GM12878 (cell line): ENCODE results near the gene TNFRSF9. TPM values are rescaled to one million over a fixed set of nuclear protein-coding genes. Genes with fewer than 3 reads are reported as not detected.

Experiments
- ATAC-seq: fragments of 200-7000 bp; cut with Tn5 transposase; 3 replicates; pipeline ENCODE4 v1.9.1; 2020; ENCODE audit warnings: mild to moderate bottlenecking, moderate library complexity
- BruUV-seq: library from RNA; stranded (reverse); fragments of 400-500 nt; replicated peaks from 2 replicates; lab custom pipeline; 2021; lab: Mats Ljungman, UMichigan
- CTCF ChIA-PET: fragments of 300-600 bp; sonication (Branson Sonifier 250); formaldehyde crosslinking; extraction: SDS; loops from one replicate; lab custom pipeline; 2021; ENCODE audit warnings: inconsistent platforms; lab: Yijun Ruan, JAX
- POLR2A ChIA-PET: fragments of 350-600 bp; formaldehyde crosslinking; extraction: SDS; loops from one replicate; lab custom pipeline; 2021; ENCODE audit warnings: inconsistent platforms; lab: Charles Lee
- RAD21 ChIA-PET: fragments of 300-600 bp; sonication (Branson Sonifier 250); formaldehyde crosslinking; loops from one replicate; lab custom pipeline; 2023; ENCODE audit warnings: antibody characterized with exemption; ENCODE audit not compliant: unreplicated experiment; lab: Charles Lee
- SMC1A ChIA-PET: fragments of 300-600 bp; sonication (Branson Sonifier 250); formaldehyde crosslinking; loops from one replicate; lab custom pipeline; 2023; ENCODE audit not compliant: unreplicated experiment, uncharacterized antibody; lab: Charles Lee
- DNase-seq: peaks from one replicate; pipeline ENCODE4 v3.0.0-alpha.2; 2011; ENCODE audit warnings: low read depth, low spot score
- FAIRE-seq: peaks from 3 replicates; lab custom pipeline; 2011; peaks lifted over from hg19 to GRCh38; lab: Jason Lieb, UNC
- H2AFZ ChIP-seq: 2 replicates; pipeline ENCODE4 v1.6.0; 2011; ENCODE audit warnings: low read depth, low read length, control low read depth; ENCODE audit not compliant: control insufficient read depth
- H3K27ac ChIP-seq: 2 replicates; pipeline ENCODE4 v1.5.1; 2011; ENCODE audit warnings: control low read depth; ENCODE audit not compliant: control insufficient read depth, insufficient read depth
- H3K27me3 ChIP-seq, 2 experiments: replicated peaks in 1 of 2; 2 replicates each; pipeline versions ENCODE4 v1.6.0 to v1.6.1; 2011; ENCODE audit warnings: low read length in 1 of 2; ENCODE audit not compliant: control insufficient read depth in 2 of 2, insufficient read depth in 2 of 2
- H3K36me3 ChIP-seq, 2 experiments: 2 replicates each; pipeline ENCODE4 v1.5.1; 2011; ENCODE audit warnings: low read length in 1 of 2; ENCODE audit not compliant: control insufficient read depth in 2 of 2, insufficient read depth in 2 of 2
- H3K4me1 ChIP-seq: 2 replicates; pipeline ENCODE4 v1.6.1; 2011; ENCODE audit warnings: mild to moderate bottlenecking, low read length, moderate library complexity, mixed read lengths; ENCODE audit not compliant: control insufficient read depth, insufficient read depth
- H3K4me2 ChIP-seq: 2 replicates; pipeline ENCODE4 v1.6.0; 2011; ENCODE audit warnings: control low read depth; ENCODE audit not compliant: control insufficient read depth, insufficient read depth
- H3K4me3 ChIP-seq: fragments of 200-600 bp; sonication (generic); 2 replicates; pipeline ENCODE4 v1.5.1; 2016
- H3K79me2 ChIP-seq: 2 replicates; pipeline ENCODE4 v1.6.0; 2011; ENCODE audit warnings: low read length; ENCODE audit not compliant: control insufficient read depth, insufficient read depth
- H3K9ac ChIP-seq: 2 replicates; pipeline ENCODE4 v1.8.0; 2011; ENCODE audit warnings: low read length, control low read depth, mixed read lengths; ENCODE audit not compliant: control insufficient read depth, insufficient read depth
- H3K9me3 ChIP-seq: replicated peaks from 3 replicates; pipeline ENCODE4 v1.5.1; 2011; ENCODE audit warnings: mild to moderate bottlenecking, low read length; ENCODE audit not compliant: control insufficient read depth, insufficient read depth
- H4K20me1 ChIP-seq: 2 replicates; pipeline ENCODE4 v1.6.0; 2011; ENCODE audit not compliant: control insufficient read depth, insufficient read depth
- CHD4 ChIP-seq: fragments of 200-600 bp; sonication (generic); IDR thresholded peaks from 2 replicates; pipeline ENCODE4 v1.6.1; 2016; ENCODE audit warnings: mild to moderate bottlenecking
- CREM ChIP-seq: IDR thresholded peaks from 2 replicates; pipeline ENCODE4 v1.6.1; 2014; ENCODE audit warnings: antibody characterized with exemption, low read depth
- ESRRA ChIP-seq: IDR thresholded peaks from 2 replicates; pipeline ENCODE4 v1.6.1; 2012; ENCODE audit warnings: mild to moderate bottlenecking, low read length, improper control_type of control experiment
- IRF4 ChIP-seq: IDR thresholded peaks from 2 replicates; pipeline ENCODE4 v1.6.1; 2011; ENCODE audit warnings: low read depth, low read length
- MYC ChIP-seq: IDR thresholded peaks from 2 replicates; pipeline ENCODE4 v1.6.1; 2011; ENCODE audit warnings: mild to moderate bottlenecking, low read length, moderate library complexity, inconsistent platforms; ENCODE audit not compliant: insufficient read depth, insufficient replicate concordance, insufficient read length, severe bottlenecking
- POLR2A ChIP-seq: IDR thresholded peaks from 2 replicates; pipeline ENCODE4 v1.6.1; 2011; ENCODE audit warnings: low read depth, mild to moderate bottlenecking, low read length
- RAD21 ChIP-seq: IDR thresholded peaks from 2 replicates; pipeline ENCODE4 v1.6.1; 2011; ENCODE audit warnings: mild to moderate bottlenecking, low read depth, low read length, moderate library complexity; ENCODE audit not compliant: insufficient read depth
- RAD51 ChIP-seq: fragments of 450-650 bp; IDR thresholded peaks from 2 replicates; pipeline ENCODE4 v1.6.1; 2016; ENCODE audit warnings: moderate library complexity, mild to moderate bottlenecking, inconsistent platforms
- SMARCA5 ChIP-seq: fragments of 450-650 bp; IDR thresholded peaks from 2 replicates; pipeline ENCODE4 v1.6.1; 2017; ENCODE audit warnings: mild to moderate bottlenecking
- SREBF1 ChIP-seq: IDR thresholded peaks from 2 replicates; pipeline ENCODE4 v1.6.1; 2012; ENCODE audit warnings: mild to moderate bottlenecking, low read length
- WGBS: methylation state at CpG from one replicate; pipeline ENCODE4 v1.1.6; 2016; ENCODE audit warnings: low lambda C conversion rate; ENCODE audit not compliant: insufficient replicate concordance, insufficient coverage; ENCODE audit errors: missing lambda C conversion rate; 5-methylcytosine and 5-hydroxymethylcytosine counted together
- in situ Hi-C: fragments of 300-500 bp; cut with MboI; formaldehyde crosslinking; loops from 9 replicates; pipeline ENCODE4 v1.14.3; 2018; ENCODE audit warnings: mixed read lengths
- intact Hi-C: fragments of 100-400 bp; cut with micrococcal nuclease; formaldehyde crosslinking; loops from one replicate; pipeline ENCODE4 v1.14.2; 2022; ENCODE audit not compliant: unreplicated experiment
- polyA plus RNA-seq, 11 experiments: library from polyadenylated mRNA; depleted of rRNA in 4 of 11; unstranded in 6 of 11; stranded (reverse) in 5 of 11; fragments of >200 nt; fragmentation: Nextera tagmentation in 4 of 11; fragmentation: Illumina TruSeq in 1 of 11; extraction: Ambion mirVana in 4 of 11; extraction: Trizol in 1 of 11; gene quantifications; 1 replicate in 1 of 11; 2 replicates in 10 of 11; pipeline versions ENCODE4 v1.2.1 to v1.2.3, GENCODE V29; 2011 to 2016; ENCODE audit warnings: inconsistent platforms in 2 of 11, missing spikeins in 2 of 11, low read depth in 1 of 11
- total RNA-seq, 4 experiments: library from RNA; depleted of rRNA in 3 of 4; stranded (reverse); fragments of >200 nt in 3 of 4; fragmentation: Illumina TruSeq in 1 of 4; extraction: Trizol in 1 of 4; gene quantifications; 2 replicates each; pipeline versions ENCODE4 v1.2.1 to v1.2.3, GENCODE V29; 2013 to 2021
- TF ChIP-seq, protein P1 (sequence below): fragments of 450-650 bp; IDR thresholded peaks from 2 replicates; pipeline ENCODE4 v1.6.1; 2016; ENCODE audit warnings: mild to moderate bottlenecking, moderate library complexity, borderline replicate concordance
- TF ChIP-seq, protein P2 (sequence below): IDR thresholded peaks from 2 replicates; pipeline ENCODE4 v1.6.1; 2012; ENCODE audit warnings: low read length, inconsistent platforms
- TF ChIP-seq, protein P3 (sequence below): fragments of 450-650 bp; formaldehyde crosslinking; IDR thresholded peaks from 2 replicates; pipeline ENCODE4 v1.4.0; 2020; ENCODE audit warnings: mild to moderate bottlenecking, moderate library complexity

TNFRSF9 gene
- total and polyA plus RNA-seq, 10 of the 15 experiments (the other 5 are each of a cell fraction or from before 2014, with no cell fraction given): 2.0 to 25.6 (median 5.8) TPM

DNA sequence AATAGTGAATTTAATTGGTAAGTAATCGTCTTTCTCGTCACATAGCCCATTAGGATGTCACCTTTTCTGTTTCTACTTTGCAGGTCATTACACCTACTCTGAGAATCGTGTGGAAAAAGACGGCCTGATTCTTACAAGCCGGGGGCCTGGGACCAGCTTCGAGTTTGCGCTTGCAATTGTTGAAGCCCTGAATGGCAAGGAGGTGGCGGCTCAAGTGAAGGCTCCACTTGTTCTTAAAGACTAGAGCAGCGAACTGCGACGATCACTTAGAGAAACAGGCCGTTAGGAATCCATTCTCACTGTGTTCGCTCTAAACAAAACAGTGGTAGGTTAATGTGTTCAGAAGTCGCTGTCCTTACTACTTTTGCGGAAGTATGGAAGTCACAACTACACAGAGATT, 44.2 kb upstream of the TNFRSF9 start (continued):
- no peak for TF ChIP-seq IRF4
- TF ChIP-seq CREM: no peak
- no peak for TF ChIP-seq RAD21
- no peak for TF ChIP-seq ESRRA
- TF ChIP-seq CHD4: no peak
- no peak for TF ChIP-seq SMARCA5

DNA sequence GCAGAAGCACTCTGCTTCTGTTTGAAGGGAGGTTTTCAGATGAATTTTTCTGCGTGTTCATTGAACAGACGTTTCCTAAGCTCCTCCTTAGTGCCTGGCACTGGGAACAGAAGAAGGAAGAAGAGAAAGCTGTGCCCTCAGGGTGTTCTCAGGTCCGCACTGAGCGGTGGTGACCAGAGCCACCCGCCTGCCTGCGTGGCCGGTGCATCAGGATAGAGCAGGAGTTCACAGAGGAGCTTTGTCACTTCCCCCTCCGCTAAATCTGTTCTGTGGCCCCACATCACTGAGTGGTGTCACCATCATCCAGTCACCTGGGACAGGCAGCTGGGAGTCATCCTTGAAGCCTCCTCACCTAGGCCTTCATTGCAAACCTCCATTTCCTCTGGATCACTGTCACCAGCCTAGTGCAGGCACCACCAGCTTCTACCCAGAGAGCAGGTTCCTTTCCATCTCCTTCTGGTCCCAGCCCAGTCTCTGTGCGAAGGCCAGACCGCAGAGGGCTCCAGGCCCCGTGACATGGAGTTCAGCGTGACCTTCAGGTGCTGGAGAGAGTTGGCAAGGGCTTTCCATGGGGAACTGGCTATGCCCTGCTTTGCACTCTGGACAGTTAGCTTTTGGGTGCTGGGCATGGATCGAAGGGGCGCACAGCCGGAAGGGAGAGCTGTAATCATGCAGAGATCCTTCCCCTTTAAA, 42.6 kb upstream of the TNFRSF9 start:
- no peak for DNase-seq
- intact Hi-C loops: loop anchor here (2.0 to 5.0 kb wide), 3 partner anchors 34 to 366 kb away; no protein-coding TSS in a partner anchor

More for the DNA sequence above, 42.6 kb upstream of the TNFRSF9 start:
- Histone ChIP-seq H3K27ac (no peak overlapping the region), H3K9ac (no peak overlapping the region), H3K36me3 (peaks cover 31 to 46% of the 10 kb centered on the region in 2 experiments), H3K4me2 (no peak overlapping the region), H3K9me3 (no peaks in the 10 kb centered on the region), H3K4me3 (no peak overlapping the region), H3K27me3 (no peaks in the 10 kb centered on the region), H3K79me2 (no peaks in the 10 kb centered on the region; the same call in 1 of the 2 replicates), H3K4me1 (peaks cover 4% of the 10 kb centered on the region; the same call in 1 of the 2 replicates), H4K20me1 (no peaks in the 10 kb centered on the region; the same call in 1 of the 2 replicates), H2AFZ (no peak overlapping the region)
- 93% methylated on average over 15 of the region's 15 CpGs for WGBS
- no peak for ATAC-seq
- ChIA-PET SMC1A (interaction anchor here (1.0 to 6.1 kb wide), 9 partner anchors 11 to 1218 kb away, joined by 3 to 58 read pairs (median 3); no protein-coding TSS in a partner anchor), RAD21 (interaction anchor here (0.6 to 2.7 kb wide), 6 partner anchors 29 to 332 kb away, joined by 3 to 13 read pairs (median 4); no protein-coding TSS in a partner anchor), CTCF (interaction anchor here (0.5 to 13.3 kb wide), 18 partner anchors 8 to 489 kb away, joined by 3 to 263 read pairs (median 4); no protein-coding TSS in a partner anchor)
- in situ Hi-C loops: no loop called here
- TF ChIP-seq POLR2A (no peak), SREBF1 (no peak), RAD51 (no peak), MYC (no peak)
- TF ChIP-seq, protein P1, sequence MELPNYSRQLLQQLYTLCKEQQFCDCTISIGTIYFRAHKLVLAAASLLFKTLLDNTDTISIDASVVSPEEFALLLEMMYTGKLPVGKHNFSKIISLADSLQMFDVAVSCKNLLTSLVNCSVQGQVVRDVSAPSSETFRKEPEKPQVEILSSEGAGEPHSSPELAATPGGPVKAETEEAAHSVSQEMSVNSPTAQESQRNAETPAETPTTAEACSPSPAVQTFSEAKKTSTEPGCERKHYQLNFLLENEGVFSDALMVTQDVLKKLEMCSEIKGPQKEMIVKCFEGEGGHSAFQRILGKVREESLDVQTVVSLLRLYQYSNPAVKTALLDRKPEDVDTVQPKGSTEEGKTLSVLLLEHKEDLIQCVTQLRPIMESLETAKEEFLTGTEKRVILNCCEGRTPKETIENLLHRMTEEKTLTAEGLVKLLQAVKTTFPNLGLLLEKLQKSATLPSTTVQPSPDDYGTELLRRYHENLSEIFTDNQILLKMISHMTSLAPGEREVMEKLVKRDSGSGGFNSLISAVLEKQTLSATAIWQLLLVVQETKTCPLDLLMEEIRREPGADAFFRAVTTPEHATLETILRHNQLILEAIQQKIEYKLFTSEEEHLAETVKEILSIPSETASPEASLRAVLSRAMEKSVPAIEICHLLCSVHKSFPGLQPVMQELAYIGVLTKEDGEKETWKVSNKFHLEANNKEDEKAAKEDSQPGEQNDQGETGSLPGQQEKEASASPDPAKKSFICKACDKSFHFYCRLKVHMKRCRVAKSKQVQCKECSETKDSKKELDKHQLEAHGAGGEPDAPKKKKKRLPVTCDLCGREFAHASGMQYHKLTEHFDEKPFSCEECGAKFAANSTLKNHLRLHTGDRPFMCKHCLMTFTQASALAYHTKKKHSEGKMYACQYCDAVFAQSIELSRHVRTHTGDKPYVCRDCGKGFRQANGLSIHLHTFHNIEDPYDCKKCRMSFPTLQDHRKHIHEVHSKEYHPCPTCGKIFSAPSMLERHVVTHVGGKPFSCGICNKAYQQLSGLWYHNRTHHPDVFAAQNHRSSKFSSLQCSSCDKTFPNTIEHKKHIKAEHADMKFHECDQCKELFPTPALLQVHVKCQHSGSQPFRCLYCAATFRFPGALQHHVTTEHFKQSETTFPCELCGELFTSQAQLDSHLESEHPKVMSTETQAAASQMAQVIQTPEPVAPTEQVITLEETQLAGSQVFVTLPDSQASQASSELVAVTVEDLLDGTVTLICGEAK: no peak
- TF ChIP-seq, protein P2, sequence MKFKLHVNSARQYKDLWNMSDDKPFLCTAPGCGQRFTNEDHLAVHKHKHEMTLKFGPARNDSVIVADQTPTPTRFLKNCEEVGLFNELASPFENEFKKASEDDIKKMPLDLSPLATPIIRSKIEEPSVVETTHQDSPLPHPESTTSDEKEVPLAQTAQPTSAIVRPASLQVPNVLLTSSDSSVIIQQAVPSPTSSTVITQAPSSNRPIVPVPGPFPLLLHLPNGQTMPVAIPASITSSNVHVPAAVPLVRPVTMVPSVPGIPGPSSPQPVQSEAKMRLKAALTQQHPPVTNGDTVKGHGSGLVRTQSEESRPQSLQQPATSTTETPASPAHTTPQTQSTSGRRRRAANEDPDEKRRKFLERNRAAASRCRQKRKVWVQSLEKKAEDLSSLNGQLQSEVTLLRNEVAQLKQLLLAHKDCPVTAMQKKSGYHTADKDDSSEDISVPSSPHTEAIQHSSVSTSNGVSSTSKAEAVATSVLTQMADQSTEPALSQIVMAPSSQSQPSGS: no peak
- TF ChIP-seq, protein P3, sequence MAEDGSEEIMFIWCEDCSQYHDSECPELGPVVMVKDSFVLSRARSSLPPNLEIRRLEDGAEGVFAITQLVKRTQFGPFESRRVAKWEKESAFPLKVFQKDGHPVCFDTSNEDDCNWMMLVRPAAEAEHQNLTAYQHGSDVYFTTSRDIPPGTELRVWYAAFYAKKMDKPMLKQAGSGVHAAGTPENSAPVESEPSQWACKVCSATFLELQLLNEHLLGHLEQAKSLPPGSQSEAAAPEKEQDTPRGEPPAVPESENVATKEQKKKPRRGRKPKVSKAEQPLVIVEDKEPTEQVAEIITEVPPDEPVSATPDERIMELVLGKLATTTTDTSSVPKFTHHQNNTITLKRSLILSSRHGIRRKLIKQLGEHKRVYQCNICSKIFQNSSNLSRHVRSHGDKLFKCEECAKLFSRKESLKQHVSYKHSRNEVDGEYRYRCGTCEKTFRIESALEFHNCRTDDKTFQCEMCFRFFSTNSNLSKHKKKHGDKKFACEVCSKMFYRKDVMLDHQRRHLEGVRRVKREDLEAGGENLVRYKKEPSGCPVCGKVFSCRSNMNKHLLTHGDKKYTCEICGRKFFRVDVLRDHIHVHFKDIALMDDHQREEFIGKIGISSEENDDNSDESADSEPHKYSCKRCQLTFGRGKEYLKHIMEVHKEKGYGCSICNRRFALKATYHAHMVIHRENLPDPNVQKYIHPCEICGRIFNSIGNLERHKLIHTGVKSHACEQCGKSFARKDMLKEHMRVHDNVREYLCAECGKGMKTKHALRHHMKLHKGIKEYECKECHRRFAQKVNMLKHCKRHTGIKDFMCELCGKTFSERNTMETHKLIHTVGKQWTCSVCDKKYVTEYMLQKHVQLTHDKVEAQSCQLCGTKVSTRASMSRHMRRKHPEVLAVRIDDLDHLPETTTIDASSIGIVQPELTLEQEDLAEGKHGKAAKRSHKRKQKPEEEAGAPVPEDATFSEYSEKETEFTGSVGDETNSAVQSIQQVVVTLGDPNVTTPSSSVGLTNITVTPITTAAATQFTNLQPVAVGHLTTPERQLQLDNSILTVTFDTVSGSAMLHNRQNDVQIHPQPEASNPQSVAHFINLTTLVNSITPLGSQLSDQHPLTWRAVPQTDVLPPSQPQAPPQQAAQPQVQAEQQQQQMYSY: no peak
- TF ChIP-seq, all 136 proteins: peak for 0
- no TSS peak for BruUV-seq
- POLR2A ChIA-PET: no interaction called here
- FAIRE-seq: no peak
